CD4-positive, CD25-positive, alpha-beta regulatory T cell (primary cell): ENCODE data around the gene TBX2. TPM values are rescaled to one million over a fixed set of nuclear protein-coding genes. Genes with fewer than 3 reads are reported as not detected.

Experiments
- ATAC-seq, 2 donors: fragments of 150-1000 bp; cut with Tn5 transposase; one replicate each; pipeline ENCODE4 v1.10.0; 2021; ENCODE audit warnings: low read depth in 2 of 2, moderate number of reproducible peaks in 2 of 2, moderate library complexity in 1 of 2
- DNase-seq, 3 donors: peaks; one replicate each; pipeline versions ENCODE4 v3.0.0 to v3.0.0-alpha.2; 2012 to 2022; ENCODE audit warnings: mixed read lengths in 1 of 3
- H3K27ac ChIP-seq: one replicate; pipeline ENCODE4 v1.7.0; 2013; ENCODE audit warnings: mild to moderate bottlenecking, low read length; ENCODE audit not compliant: insufficient read depth, poor library complexity, severe bottlenecking
- H3K27me3 ChIP-seq: one replicate; pipeline ENCODE4 v1.7.0; 2013; ENCODE audit warnings: low read length; ENCODE audit not compliant: control insufficient read depth, insufficient read depth
- H3K36me3 ChIP-seq: one replicate; pipeline ENCODE4 v1.7.0; 2013; ENCODE audit warnings: mild to moderate bottlenecking, low read length, moderate library complexity; ENCODE audit not compliant: control insufficient read depth, insufficient read depth
- H3K4me1 ChIP-seq: 2 replicates; pipeline ENCODE4 v1.7.0; 2013; ENCODE audit warnings: mild to moderate bottlenecking, low read length; ENCODE audit not compliant: insufficient read depth, control insufficient read depth, poor library complexity, severe bottlenecking
- H3K4me3 ChIP-seq: one replicate; pipeline ENCODE4 v1.7.0; 2013; ENCODE audit warnings: low read depth, mild to moderate bottlenecking, low read length, moderate library complexity
- H3K9me3 ChIP-seq, 2 experiments: 1 replicate in 1 of 2; 2 replicates in 1 of 2; pipeline ENCODE4 v1.7.0; 2013; ENCODE audit warnings: low read length in 2 of 2, mild to moderate bottlenecking in 1 of 2, moderate library complexity in 1 of 2; ENCODE audit not compliant: control insufficient read depth in 2 of 2
- H3K27ac Mint-ChIP-seq, 3 donors: one replicate each; pipeline ENCODE4 v1.8.0; 2020 to 2022; ENCODE audit warnings: mild to moderate bottlenecking in 3 of 3, mixed read lengths in 3 of 3, moderate library complexity in 2 of 3
- H3K27me3 Mint-ChIP-seq: one replicate; pipeline ENCODE4 v1.8.0; 2022; ENCODE audit warnings: mild to moderate bottlenecking, mixed read lengths
- H3K36me3 Mint-ChIP-seq: one replicate; pipeline ENCODE4 v1.8.0; 2020; ENCODE audit warnings: mixed read lengths
- H3K4me1 Mint-ChIP-seq, 4 donors: one replicate each; pipeline ENCODE4 v1.8.0; 2020 to 2022; ENCODE audit warnings: mixed read lengths in 4 of 4, mild to moderate bottlenecking in 1 of 4
- H3K4me3 Mint-ChIP-seq, 4 donors: one replicate each; pipeline ENCODE4 v1.8.0; 2020 to 2022; ENCODE audit warnings: mild to moderate bottlenecking in 4 of 4, mixed read lengths in 4 of 4, moderate library complexity in 3 of 4
- H3K9me3 Mint-ChIP-seq, 7 donors: one replicate each; pipeline ENCODE4 v1.8.0; 2020 to 2022; ENCODE audit warnings: mixed read lengths in 7 of 7, mild to moderate bottlenecking in 3 of 7, moderate library complexity in 2 of 7
- polyA plus RNA-seq, 4 donors: library from polyadenylated mRNA; unstranded; fragments of 300-500 nt; fragmentation: Illumina TruSeq; gene quantifications; one replicate each; pipeline ENCODE4 v1.2.3, GENCODE V29; 2021
- total RNA-seq: library from RNA; stranded (reverse); gene quantifications from one replicate; pipeline ENCODE4 v1.2.3, GENCODE V29; 2022

The TBX2 gene
- total and polyA plus RNA-seq, 5 donors from 2014 or later = not detected

- Histone ChIP-seq H3K9me3 (no peaks in the 10 kb centered on the region), H3K4me1 (peaks cover 60% of the 10 kb centered on the region), H3K4me3 (no peak overlapping the region), H3K36me3 (no peaks in the 10 kb centered on the region), H3K27me3 (peaks cover 15% of the 10 kb centered on the region), H3K27ac (no peak overlapping the region)
- H3K4me3 Mint-ChIP-seq = peak overlapping the region; percentile 58 to 84 (median 78)
- no peaks in the 10 kb centered on the region for H3K36me3 Mint-ChIP-seq
- DNase-seq = no peak
- peaks cover 0 to 37% (median 12%) of the 10 kb centered on the region in 4 donors for H3K4me1 Mint-ChIP-seq
- H3K27me3 Mint-ChIP-seq = peaks cover 62% of the 10 kb centered on the region
- H3K27ac Mint-ChIP-seq = no peak overlapping the region
- H3K9me3 Mint-ChIP-seq = no peaks in the 10 kb centered on the region
- ATAC-seq = peak in 1 of 2 donors; percentile 10
These were observed 9.9 kb downstream of the TBX2 start for GRCh38 chr17:61409301-61410112.

DNA sequence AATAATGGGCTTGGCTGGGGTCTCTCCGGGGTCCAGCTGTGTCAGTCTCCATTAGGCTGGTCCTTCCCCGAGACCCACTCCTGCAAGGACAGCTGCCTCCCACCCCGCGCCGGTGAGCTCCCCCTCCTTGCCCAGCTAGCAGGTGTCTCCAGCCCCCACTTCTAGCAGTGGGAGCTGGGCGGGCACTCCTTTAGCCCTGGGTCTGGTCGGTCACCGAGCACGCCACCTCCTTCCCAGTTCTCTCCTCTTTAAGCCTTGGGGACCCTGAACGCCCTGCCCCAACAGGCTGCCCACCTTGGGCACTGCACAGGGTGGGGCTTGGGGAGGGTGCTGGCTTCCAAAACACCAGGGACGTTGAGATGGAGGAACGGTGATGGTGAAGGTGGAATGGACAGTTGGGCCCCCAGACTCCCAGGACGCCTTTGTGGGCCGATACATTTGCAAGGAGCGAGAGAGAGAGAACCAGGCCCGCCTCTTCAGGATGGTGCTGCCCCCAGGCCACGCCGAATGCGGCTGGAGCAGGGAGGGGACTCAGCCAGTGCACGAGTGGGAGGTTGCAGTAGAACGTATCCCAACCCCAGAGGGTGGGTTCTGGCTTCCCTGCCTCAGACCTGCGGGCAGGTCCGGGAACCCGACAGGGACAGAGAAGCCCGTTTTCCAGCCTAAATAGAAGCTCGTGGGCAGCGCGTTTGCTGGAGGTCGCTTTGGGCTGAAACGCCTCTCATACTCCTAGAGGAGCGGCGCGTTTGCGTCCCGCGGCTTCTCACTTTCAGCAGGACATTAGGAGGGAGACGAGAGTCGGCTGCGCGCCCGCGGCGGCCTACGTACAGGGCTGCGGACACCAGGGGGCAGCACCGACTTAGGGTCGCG lies 10.7 kb downstream of the TBX2 start:
- no peaks in the 10 kb centered on the region for H3K36me3 ChIP-seq
- Mint-ChIP-seq H3K4me3 (peak overlapping the region; percentile 74 to 84 (median 78)), H3K27ac (peak overlapping the region in 1 of 3 donors; percentile 5), H3K27me3 (peaks cover 65% of the 10 kb centered on the region), H3K36me3 (no peaks in the 10 kb centered on the region), H3K9me3 (no peaks in the 10 kb centered on the region), H3K4me1 (peaks cover 0 to 35% (median 12%) of the 10 kb centered on the region in 4 donors)
- H3K9me3 ChIP-seq = no peaks in the 10 kb centered on the region
- peak overlapping the region; percentile 26 for H3K4me3 ChIP-seq
- H3K27me3 ChIP-seq = peaks cover 15% of the 10 kb centered on the region
- peaks cover 51% of the 10 kb centered on the region for H3K4me1 ChIP-seq
- no peak overlapping the region for H3K27ac ChIP-seq
- ATAC-seq (peak; percentile 43 to 50), DNase-seq (peak; percentile 57 to 68 (median 64))

DNA sequence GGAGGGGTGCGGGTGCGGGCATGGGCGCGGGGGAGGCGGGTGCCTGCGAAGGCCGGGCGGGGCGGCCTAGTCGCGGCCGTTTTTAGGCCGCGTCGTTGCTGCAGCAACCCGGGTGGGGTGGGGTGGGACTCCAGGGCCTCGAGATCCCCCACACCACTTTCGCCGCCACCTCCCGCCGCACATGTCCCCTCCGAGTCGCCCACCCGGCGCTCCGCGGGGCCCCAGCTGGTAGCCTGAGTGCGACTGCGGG lies 11.3 kb downstream of the TBX2 start:
- Mint-ChIP-seq H3K27ac (no peak overlapping the region), H3K27me3 (peaks cover 68% of the 10 kb centered on the region), H3K36me3 (no peaks in the 10 kb centered on the region), H3K4me1 (peaks cover 0 to 35% (median 12%) of the 10 kb centered on the region in 4 donors), H3K9me3 (no peaks in the 10 kb centered on the region), H3K4me3 (peak overlapping the region; percentile 74 to 84 (median 78))
- Histone ChIP-seq H3K4me3 (no peak overlapping the region), H3K27me3 (peaks cover 15% of the 10 kb centered on the region), H3K4me1 (peaks cover 47% of the 10 kb centered on the region), H3K9me3 (no peaks in the 10 kb centered on the region), H3K36me3 (no peaks in the 10 kb centered on the region), H3K27ac (no peak overlapping the region)
- DNase-seq (no peak), ATAC-seq (no peak)

GRCh38 chr17:61411261-61412142 lies 11.9 kb downstream of the TBX2 start:
- Mint-ChIP-seq H3K4me3 (peak overlapping the region; percentile 63 to 84 (median 70)), H3K27me3 (peaks cover 65% of the 10 kb centered on the region), H3K36me3 (no peaks in the 10 kb centered on the region), H3K4me1 (peaks cover 0 to 30% (median 10%) of the 10 kb centered on the region in 4 donors), H3K9me3 (no peaks in the 10 kb centered on the region), H3K27ac (no peak overlapping the region)
- no peak overlapping the region for H3K27ac ChIP-seq
- ATAC-seq = no peak
- H3K4me1 ChIP-seq = peaks cover 47% of the 10 kb centered on the region
- peaks cover 15% of the 10 kb centered on the region for H3K27me3 ChIP-seq
- no peak for DNase-seq
- no peaks in the 10 kb centered on the region for H3K36me3 ChIP-seq
- H3K9me3 ChIP-seq = no peaks in the 10 kb centered on the region
- no peak overlapping the region for H3K4me3 ChIP-seq

DNA sequence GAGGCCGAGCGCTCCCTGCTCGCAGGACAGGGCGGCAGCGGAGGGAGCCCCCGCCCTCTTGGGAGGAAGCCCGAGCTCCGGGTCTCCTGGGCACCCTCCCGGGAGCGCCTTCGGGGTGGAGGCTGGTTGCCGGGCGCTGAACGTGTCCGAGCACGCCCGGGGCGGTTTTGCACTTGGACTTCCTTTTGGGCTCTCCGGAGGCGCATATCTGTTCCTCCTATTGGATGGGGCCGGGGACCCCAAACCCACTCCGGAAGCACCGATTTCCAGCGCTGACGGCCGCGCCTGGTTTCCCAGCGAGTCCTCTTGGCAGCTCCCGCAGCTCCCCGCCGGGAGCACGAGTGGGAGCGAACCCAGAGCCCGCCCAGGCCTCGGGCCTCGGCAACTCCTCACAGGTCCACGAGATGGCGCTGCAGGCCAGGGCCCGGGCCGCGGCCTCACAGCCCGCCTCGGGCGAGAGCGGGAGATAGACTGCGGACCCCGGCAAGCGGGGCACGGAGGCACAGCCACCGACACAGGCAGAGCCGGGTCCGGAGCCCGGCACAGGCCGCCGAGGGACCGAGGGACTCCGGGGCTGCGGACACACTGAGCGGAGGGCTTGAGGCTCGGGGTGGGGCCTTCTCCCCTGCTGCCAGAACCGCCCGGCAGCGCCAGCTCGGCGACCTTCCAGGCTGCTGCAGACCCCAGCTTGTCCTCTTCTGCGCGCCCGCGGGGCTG lies 12.7 kb downstream of the TBX2 start:
- ATAC-seq (peak; percentile 78 to 81), DNase-seq (peak; percentile 64 to 78 (median 66))
- H3K9me3 Mint-ChIP-seq = no peaks in the 10 kb centered on the region
- Histone ChIP-seq H3K27ac (no peak overlapping the region), H3K4me1 (peaks cover 47% of the 10 kb centered on the region), H3K36me3 (no peaks in the 10 kb centered on the region), H3K27me3 (peaks cover 11% of the 10 kb centered on the region), H3K9me3 (no peaks in the 10 kb centered on the region), H3K4me3 (no peak overlapping the region)
- H3K4me3 Mint-ChIP-seq = peak overlapping the region; percentile 63 to 74 (median 68)
- no peak overlapping the region for H3K27ac Mint-ChIP-seq
- H3K4me1 Mint-ChIP-seq = peaks cover 0 to 28% (median 10%) of the 10 kb centered on the region in 4 donors
- peaks cover 57% of the 10 kb centered on the region for H3K27me3 Mint-ChIP-seq
- no peaks in the 10 kb centered on the region for H3K36me3 Mint-ChIP-seq

DNA sequence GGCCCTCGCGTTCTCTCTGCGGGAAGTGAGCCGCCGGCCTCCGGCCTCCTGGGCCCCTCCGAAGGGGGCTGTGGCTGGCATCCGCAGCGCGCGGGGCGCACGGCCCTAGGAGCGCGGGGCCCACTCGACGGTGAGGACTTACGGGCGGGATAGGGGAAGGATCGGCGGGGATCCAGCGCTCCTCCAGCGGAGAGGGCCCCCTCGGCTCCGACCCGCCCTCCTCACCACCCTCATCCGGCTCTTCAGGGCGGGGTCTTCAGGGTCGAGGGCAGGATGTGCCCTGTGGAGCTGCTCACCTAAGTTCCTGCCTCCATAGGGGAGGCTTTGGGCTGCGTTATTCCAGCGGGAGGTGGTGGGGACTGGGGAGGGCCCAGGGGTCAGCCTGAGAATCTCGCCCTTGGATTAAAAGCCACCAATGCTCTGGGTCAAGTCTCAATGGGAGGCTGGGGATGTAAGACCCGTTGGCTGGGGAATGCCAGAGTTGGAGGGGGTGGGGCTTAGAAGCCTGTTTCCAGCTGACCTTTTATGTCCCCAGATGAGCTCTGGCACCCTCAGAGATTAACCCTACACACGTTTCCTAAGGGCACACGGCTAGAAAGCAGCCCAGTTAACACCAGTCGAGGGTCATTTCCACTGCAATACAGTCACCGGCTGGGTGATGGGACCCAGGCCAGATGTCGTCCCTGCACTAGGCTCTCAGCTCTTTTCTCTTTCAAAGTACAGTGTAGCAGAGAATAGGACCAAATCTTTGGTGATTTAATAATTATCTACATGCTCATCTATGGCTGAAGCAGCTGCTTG lies 13.4 kb downstream of the TBX2 start:
- Mint-ChIP-seq H3K4me3 (peak overlapping the region; percentile 50 to 75 (median 66)), H3K9me3 (no peaks in the 10 kb centered on the region), H3K27me3 (peaks cover 53% of the 10 kb centered on the region), H3K4me1 (peaks cover 0 to 20% (median 10%) of the 10 kb centered on the region in 4 donors), H3K36me3 (no peaks in the 10 kb centered on the region), H3K27ac (no peak overlapping the region)
- H3K36me3 ChIP-seq = no peaks in the 10 kb centered on the region
- no peak overlapping the region for H3K4me3 ChIP-seq
- H3K9me3 ChIP-seq = no peaks in the 10 kb centered on the region
- no peak overlapping the region for H3K27ac ChIP-seq
- ATAC-seq = no peak
- H3K4me1 ChIP-seq = peaks cover 47% of the 10 kb centered on the region
- DNase-seq = no peak
- peaks cover 6% of the 10 kb centered on the region for H3K27me3 ChIP-seq
